Activated T-cell treated with anti-CD3 and anti-CD28 coated beads for 1 hour (primary cell): ENCODE results near the gene PAGR1.
"Not testable (repeated sequence)": the region's sequence is repeated elsewhere in the genome, so short reads cannot be mapped to it uniquely, and the experiment has no call there.

Experiments used
- DNase-seq: peaks from one replicate; pipeline ENCODE4 v3.0.0-alpha.2; 2020; ENCODE audit warnings: low read depth

The PAGR1 gene

DNA sequence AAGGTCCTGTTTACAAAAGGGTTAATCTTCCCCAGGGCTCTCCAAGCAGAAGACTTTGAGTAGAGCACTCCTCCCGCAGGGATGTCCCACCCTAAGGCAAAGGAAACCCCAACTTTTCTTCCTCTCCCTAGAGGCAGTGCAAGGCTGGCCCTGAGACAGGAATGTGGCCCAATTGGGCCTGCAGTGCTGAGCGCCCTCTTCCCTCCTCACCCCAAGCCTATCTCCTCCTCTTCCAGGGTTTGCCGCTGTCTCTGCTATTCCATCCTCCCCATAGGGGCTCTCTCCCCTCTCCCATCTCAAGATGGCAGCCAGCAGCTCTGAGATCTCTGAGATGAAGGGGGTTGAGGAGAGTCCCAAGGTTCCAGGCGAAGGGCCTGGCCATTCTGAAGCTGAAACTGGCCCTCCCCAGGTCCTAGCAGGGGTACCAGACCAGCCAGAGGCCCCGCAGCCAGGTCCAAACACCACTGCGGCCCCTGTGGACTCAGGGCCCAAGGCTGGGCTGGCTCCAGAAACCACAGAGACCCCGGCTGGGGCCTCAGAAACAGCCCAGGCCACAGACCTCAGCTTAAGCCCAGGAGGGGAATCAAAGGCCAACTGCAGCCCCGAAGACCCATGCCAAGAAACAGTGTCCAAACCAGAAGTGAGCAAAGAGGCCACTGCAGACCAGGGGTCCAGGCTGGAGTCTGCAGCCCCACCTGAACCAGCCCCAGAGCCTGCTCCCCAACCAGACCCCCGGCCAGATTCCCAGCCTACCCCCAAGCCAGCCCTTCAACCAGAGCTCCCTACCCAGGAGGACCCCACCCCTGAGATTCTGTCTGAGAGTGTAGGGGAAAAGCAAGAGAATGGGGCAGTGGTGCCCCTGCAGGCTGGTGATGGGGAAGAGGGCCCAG, 3.0 kb upstream of the PAGR1 start:
- no peak for DNase-seq

GRCh38 chr16:29813644-29814562, 2.0 kb upstream of the PAGR1 start:
- no peak for DNase-seq

DNA sequence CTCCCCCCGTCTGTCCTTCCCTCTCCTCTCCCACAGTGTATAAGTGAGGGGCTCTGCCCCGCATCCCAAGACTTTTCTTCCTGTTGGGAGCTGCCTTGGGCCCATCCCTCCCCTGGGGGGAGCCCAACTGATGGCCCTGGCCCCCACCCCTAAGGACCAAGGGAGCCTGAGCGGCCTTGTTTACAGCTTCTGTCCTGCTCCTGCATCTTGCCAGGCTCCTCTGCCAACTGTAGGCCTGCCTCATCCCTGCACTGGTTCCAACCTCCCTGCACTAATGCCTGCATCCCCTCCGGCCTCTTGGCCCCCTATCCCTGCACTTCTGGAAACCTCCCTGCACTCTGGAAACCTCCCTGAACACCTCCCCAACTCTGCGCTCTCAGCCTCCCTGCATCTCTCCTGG, 1.4 kb upstream of the PAGR1 start:
- DNase-seq = no peak

- no peak for DNase-seq
Observed at GRCh38 chr16:29815032-29815721, 775 bp upstream of the PAGR1 start.

GRCh38 chr16:29816694-29817441, 916 bp downstream of the PAGR1 start:
- DNase-seq = peak; percentile 39

DNA sequence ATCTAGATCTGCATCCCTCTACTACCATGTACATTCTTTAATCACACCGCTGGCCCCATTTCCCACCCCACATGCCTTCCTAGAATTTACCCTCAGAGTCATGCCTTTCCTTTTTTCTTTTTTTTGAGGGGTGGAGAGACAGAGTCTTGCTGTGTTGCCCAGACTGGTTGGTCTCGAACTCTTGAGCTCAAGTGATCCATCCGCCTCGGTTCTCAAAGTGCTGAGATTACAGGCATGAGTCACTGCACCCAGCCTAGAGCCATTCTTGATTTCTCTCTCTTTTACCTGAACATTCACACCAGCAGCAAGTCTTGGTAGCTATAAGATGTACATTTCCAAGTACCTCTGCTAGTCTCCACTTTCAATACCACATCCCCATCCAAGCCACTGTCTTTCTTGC, 2.1 kb downstream of the PAGR1 start:
- DNase-seq = no peak

- no peak for DNase-seq
Observed at GRCh38 chr16:29819506-29819905, 3.6 kb downstream of the PAGR1 start.

DNA sequence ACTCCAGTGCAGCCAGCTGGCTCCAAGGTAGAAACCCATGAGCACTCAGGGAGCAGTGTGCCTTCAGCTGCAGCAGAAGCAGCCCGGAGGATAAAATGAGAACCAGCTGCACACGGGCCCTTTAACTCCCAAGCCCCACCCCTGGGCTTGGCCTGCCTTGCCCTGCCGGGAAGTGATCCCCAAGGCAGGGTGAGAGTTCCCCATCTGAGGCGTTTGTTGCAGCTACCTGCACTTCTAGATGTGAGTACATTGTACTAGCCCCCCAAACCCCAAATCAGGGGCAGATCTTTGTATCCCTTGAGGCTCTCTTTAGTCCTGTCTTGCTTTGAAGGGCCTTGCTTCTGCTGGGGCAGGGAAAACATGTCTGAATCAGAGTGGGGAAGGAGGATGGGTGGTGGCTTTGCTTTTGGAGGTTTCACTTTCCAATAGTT, 4.3 kb downstream of the PAGR1 start, which contains the start of gene MVP:
Gene MVP (plus strand): TSS at position 192 of the 431 bp plus-strand sequence. CDS start 10,088 bp downstream, outside the sequence.
- no peak for DNase-seq

- no peak for DNase-seq
Observed at GRCh38 chr16:29820730-29821642, 5.0 kb downstream of the PAGR1 start.

GRCh38 chr16:29821643-29822115, 5.7 kb downstream of the PAGR1 start:
- DNase-seq = no peak

GRCh38 chr16:29824589-29825144, 8.7 kb downstream of the PAGR1 start:
- no peak for DNase-seq

DNA sequence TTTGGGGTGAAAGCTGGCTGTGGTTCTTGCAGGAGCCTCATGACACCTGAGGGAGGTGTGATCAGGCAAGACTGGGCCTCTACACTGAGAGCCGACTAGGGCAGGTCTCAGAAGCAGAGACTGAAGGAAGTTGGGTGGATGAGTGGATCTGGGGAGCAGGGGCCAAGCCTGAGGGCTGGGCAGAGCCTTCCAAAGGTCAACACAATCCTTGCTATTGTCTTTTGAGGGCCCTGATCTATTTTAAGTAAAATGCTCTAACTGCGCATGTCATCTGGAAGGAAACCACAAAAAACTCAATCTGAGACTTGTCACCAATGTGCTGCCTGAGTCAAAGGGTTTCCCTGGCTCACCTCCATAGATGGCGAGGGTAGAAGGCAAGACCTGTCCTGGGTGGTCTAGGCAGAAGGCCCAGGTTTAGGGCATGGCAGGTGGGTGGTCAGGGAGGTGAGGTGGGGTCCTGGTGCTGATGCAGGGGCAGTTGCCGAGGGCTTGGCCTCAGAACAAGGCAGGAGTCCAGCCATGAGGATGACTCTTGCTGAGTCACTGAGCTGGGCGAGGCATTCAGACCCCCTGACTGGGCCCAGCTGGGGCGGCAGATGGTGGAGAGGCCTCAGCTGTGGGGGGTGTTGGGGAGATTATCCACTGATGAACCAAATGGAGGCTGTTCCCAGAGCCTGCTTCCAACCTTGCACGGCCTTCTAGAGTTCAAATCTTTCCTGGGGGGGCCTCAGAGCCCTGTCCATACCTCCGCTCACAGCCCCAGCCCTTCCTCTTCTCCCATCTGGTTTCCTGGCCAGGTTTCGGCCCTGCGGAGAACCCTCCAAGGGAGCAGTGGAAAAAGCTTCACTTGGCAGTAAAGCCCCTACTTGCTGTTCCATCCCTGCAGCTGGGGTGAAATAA, 9.4 kb downstream of the PAGR1 start:
- DNase-seq = no peak

- no peak for DNase-seq
Observed at GRCh38 chr16:29826342-29826695, 10.4 kb downstream of the PAGR1 start.

DNA sequence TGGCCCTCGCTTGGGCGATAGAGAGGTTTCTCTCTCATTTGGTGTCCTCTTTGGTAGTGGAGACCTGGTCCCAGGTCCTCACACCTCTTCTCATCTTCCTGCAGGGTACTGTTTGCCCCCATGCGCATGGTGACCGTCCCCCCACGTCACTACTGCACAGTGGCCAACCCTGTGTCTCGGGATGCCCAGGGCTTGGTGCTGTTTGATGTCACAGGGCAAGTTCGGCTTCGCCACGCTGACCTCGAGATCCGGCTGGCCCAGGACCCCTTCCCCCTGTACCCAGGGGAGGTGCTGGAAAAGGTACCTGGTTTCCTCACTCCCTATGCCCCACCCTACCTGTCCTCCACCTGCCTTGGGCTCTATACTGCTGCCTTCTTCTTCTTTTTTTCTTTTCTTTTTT, 14.8 kb downstream of the PAGR1 start:
- DNase-seq = no peak

- DNase-seq = no peak
Observed at GRCh38 chr16:29831490-29831889, 15.5 kb downstream of the PAGR1 start.

GRCh38 chr16:29833219-29833618, 17.3 kb downstream of the PAGR1 start:
- DNase-seq = not testable (repeated sequence)

GRCh38 chr16:29834079-29834478, 18.1 kb downstream of the PAGR1 start:
- DNase-seq = no peak

DNA sequence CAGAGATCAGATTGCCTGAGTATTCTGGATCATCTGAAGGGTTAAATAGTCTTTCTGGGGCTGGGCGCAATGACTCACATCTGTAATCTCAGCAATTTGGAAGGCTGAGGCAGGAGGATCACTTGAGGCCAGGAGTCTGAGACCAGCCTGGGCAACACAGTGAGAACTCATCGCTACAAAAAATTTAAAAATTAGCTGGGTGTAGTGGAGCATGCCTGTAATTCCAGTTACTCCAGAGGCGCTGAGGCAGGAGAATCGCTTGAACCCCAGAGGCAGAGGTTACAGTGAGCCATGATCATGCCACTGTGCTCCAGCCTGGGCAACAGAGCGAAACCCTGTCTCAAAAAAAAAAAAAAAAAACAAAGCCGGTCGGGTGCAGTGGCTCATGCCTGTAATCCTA, 20.0 kb downstream of the PAGR1 start:
- DNase-seq = no peak

GRCh38 chr16:29836623-29837022, 20.7 kb downstream of the PAGR1 start:
- DNase-seq = no peak
